Prostate gland (tissue), 2 donors: ENCODE results near the gene ERICH3.

Source experiments
- POLR2A ChIP-seq: fragments of 450-650 bp; IDR thresholded peaks from one replicate; pipeline ENCODE4 v1.6.1; 2016; ENCODE audit warnings: antibody characterized with exemption, mild to moderate bottlenecking
- POLR2AphosphoS5 ChIP-seq: sonication (generic); formaldehyde crosslinking; IDR thresholded peaks from one replicate; pipeline ENCODE4 v1.6.1; 2017; ENCODE audit warnings: antibody characterized with exemption
- TF ChIP-seq, protein P1 (sequence below), 4 experiments: fragments of 200-600 bp in 2 of 4; fragments of 450-650 bp in 2 of 4; sonication (generic) in 2 of 4; IDR thresholded peaks; 1 replicate in 3 of 4; 2 replicates in 1 of 4; pipeline ENCODE4 v1.5.1; 2016 to 2019; ENCODE audit warnings: antibody characterized with exemption in 4 of 4, mild to moderate bottlenecking in 2 of 4, moderate library complexity in 2 of 4

DNA sequence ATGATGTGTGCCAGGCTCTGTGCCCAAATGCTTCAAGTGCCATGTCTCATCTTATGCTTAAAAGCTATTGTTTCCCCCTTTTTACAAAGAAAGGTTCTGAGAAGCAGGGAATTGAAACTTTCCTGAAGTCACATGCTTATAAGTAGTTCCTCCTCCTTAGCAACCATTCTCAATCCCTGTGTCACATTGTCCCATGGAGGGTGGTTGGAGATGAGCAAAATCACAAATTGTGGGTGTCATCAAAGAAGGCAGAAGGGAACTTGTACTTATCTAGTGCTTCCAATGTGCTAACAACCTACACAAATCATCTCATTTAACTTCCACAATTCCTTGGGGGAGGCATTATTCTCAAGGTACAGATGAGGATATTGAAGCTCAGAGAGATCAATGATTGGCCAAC lies 10.1 kb upstream of the ERICH3 start:
- TF ChIP-seq, protein P1, sequence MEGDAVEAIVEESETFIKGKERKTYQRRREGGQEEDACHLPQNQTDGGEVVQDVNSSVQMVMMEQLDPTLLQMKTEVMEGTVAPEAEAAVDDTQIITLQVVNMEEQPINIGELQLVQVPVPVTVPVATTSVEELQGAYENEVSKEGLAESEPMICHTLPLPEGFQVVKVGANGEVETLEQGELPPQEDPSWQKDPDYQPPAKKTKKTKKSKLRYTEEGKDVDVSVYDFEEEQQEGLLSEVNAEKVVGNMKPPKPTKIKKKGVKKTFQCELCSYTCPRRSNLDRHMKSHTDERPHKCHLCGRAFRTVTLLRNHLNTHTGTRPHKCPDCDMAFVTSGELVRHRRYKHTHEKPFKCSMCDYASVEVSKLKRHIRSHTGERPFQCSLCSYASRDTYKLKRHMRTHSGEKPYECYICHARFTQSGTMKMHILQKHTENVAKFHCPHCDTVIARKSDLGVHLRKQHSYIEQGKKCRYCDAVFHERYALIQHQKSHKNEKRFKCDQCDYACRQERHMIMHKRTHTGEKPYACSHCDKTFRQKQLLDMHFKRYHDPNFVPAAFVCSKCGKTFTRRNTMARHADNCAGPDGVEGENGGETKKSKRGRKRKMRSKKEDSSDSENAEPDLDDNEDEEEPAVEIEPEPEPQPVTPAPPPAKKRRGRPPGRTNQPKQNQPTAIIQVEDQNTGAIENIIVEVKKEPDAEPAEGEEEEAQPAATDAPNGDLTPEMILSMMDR (IDR thresholded peaks at IDR 0.05), result no peak
- TF ChIP-seq POLR2A, result no peak
- TF ChIP-seq POLR2AphosphoS5, result no peak
